ENCODE results near the gene NEDD9.

NEDD9 gene

GRCh38 chr6:11198663-11199603 is 33.5 kb downstream of the NEDD9 start:
- TF ChIP-seq TAF1 (IDR thresholded peaks at IDR 0.05; ENCODE audit: low read depth) (no peak), EP300 (IDR thresholded peaks at IDR 0.05; ENCODE audit: borderline replicate concordance) (no peak), YY1 (IDR thresholded peaks at IDR 0.05; ENCODE audit: low read depth) (no peak), FOXM1 (IDR thresholded peaks at IDR 0.05; ENCODE audit: borderline replicate concordance, low read depth) (no peak), TCF12 (IDR thresholded peaks at IDR 0.05; ENCODE audit: low read depth) (no peak), CEBPB (IDR thresholded peaks at IDR 0.05) (no peak), MAX (IDR thresholded peaks at IDR 0.05) (no peak), ZBTB7A (IDR thresholded peaks at IDR 0.05; ENCODE audit: low read depth) (no peak), RAD21 (IDR thresholded peaks at IDR 0.05; ENCODE audit: low read depth) (no peak), CREB1 (IDR thresholded peaks at IDR 0.05; ENCODE audit: low read depth) (no peak), TEAD4 (IDR thresholded peaks at IDR 0.05) (no peak), NFIC (IDR thresholded peaks at IDR 0.05) (no peak), USF1 (IDR thresholded peaks at IDR 0.05) (no peak), EGR1 (IDR thresholded peaks at IDR 0.05) (no peak)
- TF ChIP-seq, protein P1, sequence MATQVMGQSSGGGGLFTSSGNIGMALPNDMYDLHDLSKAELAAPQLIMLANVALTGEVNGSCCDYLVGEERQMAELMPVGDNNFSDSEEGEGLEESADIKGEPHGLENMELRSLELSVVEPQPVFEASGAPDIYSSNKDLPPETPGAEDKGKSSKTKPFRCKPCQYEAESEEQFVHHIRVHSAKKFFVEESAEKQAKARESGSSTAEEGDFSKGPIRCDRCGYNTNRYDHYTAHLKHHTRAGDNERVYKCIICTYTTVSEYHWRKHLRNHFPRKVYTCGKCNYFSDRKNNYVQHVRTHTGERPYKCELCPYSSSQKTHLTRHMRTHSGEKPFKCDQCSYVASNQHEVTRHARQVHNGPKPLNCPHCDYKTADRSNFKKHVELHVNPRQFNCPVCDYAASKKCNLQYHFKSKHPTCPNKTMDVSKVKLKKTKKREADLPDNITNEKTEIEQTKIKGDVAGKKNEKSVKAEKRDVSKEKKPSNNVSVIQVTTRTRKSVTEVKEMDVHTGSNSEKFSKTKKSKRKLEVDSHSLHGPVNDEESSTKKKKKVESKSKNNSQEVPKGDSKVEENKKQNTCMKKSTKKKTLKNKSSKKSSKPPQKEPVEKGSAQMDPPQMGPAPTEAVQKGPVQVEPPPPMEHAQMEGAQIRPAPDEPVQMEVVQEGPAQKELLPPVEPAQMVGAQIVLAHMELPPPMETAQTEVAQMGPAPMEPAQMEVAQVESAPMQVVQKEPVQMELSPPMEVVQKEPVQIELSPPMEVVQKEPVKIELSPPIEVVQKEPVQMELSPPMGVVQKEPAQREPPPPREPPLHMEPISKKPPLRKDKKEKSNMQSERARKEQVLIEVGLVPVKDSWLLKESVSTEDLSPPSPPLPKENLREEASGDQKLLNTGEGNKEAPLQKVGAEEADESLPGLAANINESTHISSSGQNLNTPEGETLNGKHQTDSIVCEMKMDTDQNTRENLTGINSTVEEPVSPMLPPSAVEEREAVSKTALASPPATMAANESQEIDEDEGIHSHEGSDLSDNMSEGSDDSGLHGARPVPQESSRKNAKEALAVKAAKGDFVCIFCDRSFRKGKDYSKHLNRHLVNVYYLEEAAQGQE (IDR thresholded peaks at IDR 0.05; ENCODE audit: low read depth): no peak

DNA sequence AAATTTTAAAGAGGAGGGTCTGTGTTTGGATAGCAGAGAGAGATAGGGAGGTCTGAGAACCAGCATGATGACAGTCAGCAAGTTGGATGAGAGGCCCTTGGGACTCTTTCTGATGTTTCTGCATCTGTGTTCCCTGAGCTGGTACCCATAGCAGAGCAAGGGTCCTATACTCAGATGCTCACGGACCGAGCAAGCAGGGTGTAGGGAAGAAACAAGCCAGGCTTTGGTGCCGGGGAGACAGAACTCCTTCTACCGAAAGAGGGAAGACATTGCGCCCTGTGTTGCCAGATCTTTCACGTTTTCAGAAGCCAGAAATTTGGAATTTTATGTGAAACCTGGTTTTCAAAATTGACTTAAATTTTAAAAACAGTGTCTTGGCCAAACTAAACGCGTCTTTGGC is 34.6 kb downstream of the NEDD9 start:
- no peak for TF ChIP-seq YY1 (IDR thresholded peaks at IDR 0.05; ENCODE audit: low read depth)
- no peak for TF ChIP-seq CEBPB (IDR thresholded peaks at IDR 0.05)
- no peak for TF ChIP-seq TAF1 (IDR thresholded peaks at IDR 0.05; ENCODE audit: low read depth)
- no peak for TF ChIP-seq USF1 (IDR thresholded peaks at IDR 0.05)
- TF ChIP-seq, protein P1 (IDR thresholded peaks at IDR 0.05; ENCODE audit: low read depth): no peak
- TF ChIP-seq EP300 (IDR thresholded peaks at IDR 0.05; ENCODE audit: borderline replicate concordance): no peak
- TF ChIP-seq MAX (IDR thresholded peaks at IDR 0.05): no peak
- no peak for TF ChIP-seq TCF12 (IDR thresholded peaks at IDR 0.05; ENCODE audit: low read depth)

- TF ChIP-seq CREB1 (IDR thresholded peaks at IDR 0.05; ENCODE audit: low read depth): no peak
- TF ChIP-seq TAF1 (IDR thresholded peaks at IDR 0.05; ENCODE audit: low read depth): no peak
- peak; percentile 63 for TF ChIP-seq TEAD4 (IDR thresholded peaks at IDR 0.05)
- TF ChIP-seq NFIC (IDR thresholded peaks at IDR 0.05): peak; percentile 36; the same call in 1 of the 2 replicates
- peak; percentile 55; the same call in 1 of the 2 replicates for TF ChIP-seq EP300 (IDR thresholded peaks at IDR 0.05; ENCODE audit: borderline replicate concordance)
- TF ChIP-seq FOXM1 (IDR thresholded peaks at IDR 0.05; ENCODE audit: borderline replicate concordance, low read depth): peak; percentile 46; the same call in 1 of the 2 replicates
Observed at GRCh38 chr6:11197175-11197536, 35.3 kb downstream of the NEDD9 start.

DNA sequence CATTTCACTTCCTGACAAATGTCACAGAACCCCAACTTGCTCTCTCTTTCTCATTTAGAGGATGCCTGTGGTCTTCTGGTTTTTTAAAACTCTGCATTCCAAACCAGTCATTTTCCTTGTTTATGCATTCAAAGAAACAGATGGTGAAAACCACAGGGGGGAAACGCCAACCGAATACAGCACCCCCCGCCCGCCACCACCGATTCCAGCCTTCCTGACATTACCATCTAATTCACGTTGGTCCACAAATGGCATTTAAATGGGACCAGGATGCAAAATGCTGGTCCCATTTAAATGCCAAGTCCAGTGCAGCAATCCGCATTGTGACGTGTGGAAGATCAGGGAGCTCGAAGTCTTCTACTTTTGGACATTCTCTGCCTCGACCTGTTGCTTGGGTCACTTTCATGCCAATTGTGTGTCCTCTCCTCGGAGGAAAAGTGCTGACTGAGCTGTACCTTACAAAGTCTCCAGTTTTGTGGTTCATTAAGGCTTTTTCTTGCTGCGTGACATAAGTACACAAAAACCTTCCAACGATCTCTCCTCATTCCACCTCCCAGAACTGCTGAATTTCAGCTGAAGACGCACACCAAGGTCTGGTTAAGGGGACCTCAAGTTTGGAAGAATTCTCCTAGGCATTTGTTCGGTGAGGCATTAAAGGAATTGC is 35.8 kb downstream of the NEDD9 start:
- no peak for TF ChIP-seq RAD21 (IDR thresholded peaks at IDR 0.05; ENCODE audit: low read depth)
- no peak for TF ChIP-seq EGR1 (IDR thresholded peaks at IDR 0.05)
- TF ChIP-seq USF1 (IDR thresholded peaks at IDR 0.05): no peak
- TF ChIP-seq, protein P1 (IDR thresholded peaks at IDR 0.05; ENCODE audit: low read depth): no peak
- no peak for TF ChIP-seq TCF12 (IDR thresholded peaks at IDR 0.05; ENCODE audit: low read depth)
- no peak for TF ChIP-seq CREB1 (IDR thresholded peaks at IDR 0.05; ENCODE audit: low read depth)
- TF ChIP-seq ZBTB7A (IDR thresholded peaks at IDR 0.05; ENCODE audit: low read depth): no peak
- TF ChIP-seq TAF1 (IDR thresholded peaks at IDR 0.05; ENCODE audit: low read depth): no peak
- no peak for TF ChIP-seq TEAD4 (IDR thresholded peaks at IDR 0.05)
- TF ChIP-seq NFIC (IDR thresholded peaks at IDR 0.05): no peak

All from Ishikawa (cell line).